NOMO-1 treated with dmso at 0.1 percent for 144 hours (cell line): ENCODE measurements around the gene KCNQ1.

Source experiments
- DNase-seq: peaks from one replicate; lab custom pipeline; 2025; ENCODE audit not compliant: unreplicated experiment; lab: John Stamatoyannopoulos, UW

KCNQ1 gene

GRCh38 chr11:2863276-2863618, 418.4 kb downstream of the KCNQ1 start:
- no peak for DNase-seq

DNA sequence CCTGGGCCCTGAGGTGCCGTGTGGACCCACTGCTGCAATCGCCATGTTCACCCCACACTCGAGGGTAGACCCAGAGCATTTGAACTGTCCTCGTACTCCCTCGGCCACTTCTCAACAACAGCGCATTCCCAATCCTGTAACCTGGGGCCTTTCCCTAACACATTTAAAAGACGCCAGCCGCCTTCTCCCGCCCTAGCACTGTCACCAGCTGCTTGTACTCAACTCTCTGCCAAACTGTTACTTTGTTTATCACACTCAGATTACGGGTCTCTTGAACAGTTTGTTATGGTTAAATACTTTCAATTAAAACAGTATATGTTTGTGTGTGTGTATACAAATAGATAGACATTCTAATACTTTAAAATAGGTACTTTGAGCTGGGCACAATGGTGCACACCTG, 420.1 kb downstream of the KCNQ1 start:
- DNase-seq = no peak

GRCh38 chr11:2865922-2866577, 421.2 kb downstream of the KCNQ1 start:
- no peak for DNase-seq

DNA sequence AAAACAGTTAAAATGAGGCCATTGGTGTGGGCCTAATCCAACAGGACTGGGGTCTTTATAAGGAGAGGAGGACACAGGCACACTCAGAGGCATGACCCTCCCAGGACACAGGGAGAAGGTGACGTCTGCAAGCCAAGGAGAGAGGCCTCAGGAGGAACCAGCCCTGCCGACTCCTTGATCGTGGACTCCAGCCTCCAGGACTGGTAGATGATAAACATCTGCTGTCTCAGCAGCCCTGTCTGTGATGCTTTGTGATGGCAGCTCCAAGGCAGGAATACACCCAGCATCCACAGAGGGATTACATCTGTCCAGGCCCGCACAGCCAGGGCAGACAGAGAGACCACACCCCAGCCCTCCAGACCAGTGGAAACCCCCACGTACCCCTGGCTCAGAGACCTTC, 422.3 kb downstream of the KCNQ1 start:
- DNase-seq = no peak

- no peak for DNase-seq
These were observed 423.1 kb downstream of the KCNQ1 start for GRCh38 chr11:2867722-2868505.

DNA sequence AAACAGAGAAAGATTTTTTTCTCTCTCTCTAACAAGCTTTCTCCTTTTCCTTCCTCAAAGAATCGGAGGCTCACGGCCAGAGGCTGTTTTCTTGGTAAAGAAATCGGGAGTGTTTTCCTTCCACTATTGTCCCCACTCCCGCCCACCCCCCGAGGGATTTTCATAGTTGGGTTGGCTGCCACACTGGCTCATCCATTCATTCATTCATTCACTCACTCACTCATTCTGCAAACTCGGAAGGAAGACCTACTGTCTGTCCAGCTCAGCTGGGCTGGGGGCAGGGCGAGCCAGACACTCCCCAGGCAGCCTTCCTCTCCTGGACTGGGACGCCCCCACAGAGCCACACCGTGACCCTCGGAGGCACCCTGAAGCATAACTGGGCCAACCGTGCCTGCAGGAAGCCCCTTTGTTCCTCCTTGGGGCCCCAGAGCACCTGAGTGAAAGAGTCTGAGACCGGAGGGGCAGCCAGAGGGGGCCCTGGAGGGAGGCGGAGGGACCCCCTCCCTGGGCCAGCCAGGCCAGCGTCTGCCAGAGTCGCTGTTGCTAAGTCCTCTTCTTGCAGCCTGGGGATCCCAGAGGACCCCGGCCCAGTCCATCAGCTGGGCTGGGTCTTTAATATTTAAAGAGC, 423.8 kb downstream of the KCNQ1 start:
- no peak for DNase-seq

DNA sequence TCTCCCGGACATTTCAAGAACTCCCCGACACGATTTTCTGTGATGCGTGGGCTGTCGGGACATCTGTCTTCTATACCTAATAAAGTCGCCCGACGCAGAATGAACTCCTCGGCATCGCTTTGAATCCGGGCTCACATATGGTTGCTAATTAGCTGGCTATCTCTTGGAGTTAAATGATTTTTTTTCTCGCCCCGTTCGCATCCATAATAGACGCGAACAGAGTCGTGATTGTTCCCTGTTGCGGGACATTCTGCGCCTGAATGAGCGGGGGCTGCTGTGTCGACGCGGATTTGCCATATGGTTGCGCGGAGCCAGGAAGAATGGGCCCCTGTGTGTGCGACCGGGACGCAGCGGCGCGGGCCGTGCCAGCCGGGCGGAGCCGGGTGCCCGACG, 424.3 kb downstream of the KCNQ1 start:
- DNase-seq = no peak

DNA sequence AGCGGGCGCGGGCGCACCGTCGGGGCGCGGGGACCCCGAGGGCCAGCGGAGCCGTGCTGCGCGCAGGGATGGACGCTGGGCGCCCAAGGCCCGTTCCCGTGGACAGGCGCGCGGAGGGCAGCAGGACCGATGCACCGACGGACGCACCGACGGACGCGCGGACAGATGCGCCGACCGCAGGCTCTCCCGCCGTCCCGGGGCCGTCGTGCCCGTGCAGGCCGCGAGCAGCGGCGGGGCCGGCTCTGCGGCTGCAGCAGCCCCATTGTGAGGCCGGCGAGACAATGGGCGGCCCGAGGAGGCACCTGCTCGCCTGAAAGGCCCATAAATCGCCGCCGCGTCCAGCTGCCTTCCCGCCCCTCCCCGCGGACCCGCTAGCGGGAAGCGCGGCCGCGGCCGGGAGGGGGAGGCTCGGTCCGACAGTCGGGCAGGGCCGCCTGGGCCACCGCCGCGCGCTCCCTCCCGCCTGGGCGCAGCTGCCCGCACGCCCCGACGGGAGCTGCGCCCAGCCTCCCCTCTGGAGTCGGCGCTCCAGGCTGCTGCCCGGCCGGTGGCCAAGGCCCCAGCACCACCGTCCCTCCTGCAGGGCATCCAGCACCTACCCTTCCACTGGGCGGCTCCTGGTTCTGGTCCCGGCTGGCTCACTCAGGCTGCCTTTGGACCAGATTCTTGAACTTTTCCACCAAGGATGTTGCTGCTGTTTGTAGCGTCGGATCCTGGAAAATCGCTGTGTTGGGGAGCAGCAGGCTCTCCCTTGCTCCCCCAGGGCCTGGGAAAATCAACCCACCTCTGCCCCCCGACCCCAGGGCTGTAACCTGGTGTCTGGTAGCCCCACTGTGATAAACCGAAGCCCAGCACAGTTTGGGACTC, 425.0 kb downstream of the KCNQ1 start:
- no peak for DNase-seq

GRCh38 chr11:2870460-2870859, 425.7 kb downstream of the KCNQ1 start:
- DNase-seq = no peak

GRCh38 chr11:2870969-2871680, 426.3 kb downstream of the KCNQ1 start:
- no peak for DNase-seq

GRCh38 chr11:2874963-2875362, 430.2 kb downstream of the KCNQ1 start:
- DNase-seq = no peak

GRCh38 chr11:2877474-2877873, 432.7 kb downstream of the KCNQ1 start:
- DNase-seq = no peak

- no peak for DNase-seq
These were observed 434.0 kb downstream of the KCNQ1 start for GRCh38 chr11:2878782-2879181.

- DNase-seq = no peak
These were observed 435.8 kb downstream of the KCNQ1 start for GRCh38 chr11:2880646-2881045.

- no peak for DNase-seq
These were observed 436.5 kb downstream of the KCNQ1 start for GRCh38 chr11:2881076-2881980.

DNA sequence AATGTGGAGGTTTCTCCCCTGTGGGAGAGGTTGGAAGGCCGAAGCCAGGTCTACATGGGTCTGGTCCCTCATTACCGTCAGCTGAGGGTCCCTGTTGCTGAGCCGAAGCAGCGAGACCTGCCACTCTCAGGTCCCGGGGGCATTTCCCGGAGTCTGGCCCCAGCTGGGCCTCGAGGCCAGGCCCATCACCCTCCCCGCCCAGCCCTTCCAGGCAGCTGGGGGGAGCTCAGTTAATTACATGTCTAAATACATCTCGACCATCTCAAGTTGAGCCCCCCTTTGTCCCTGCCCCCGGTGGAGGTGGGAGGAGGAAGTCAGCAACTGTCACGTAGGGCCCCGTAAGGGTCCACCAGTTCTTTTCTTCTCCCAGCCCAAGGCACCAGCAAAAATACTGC, 437.2 kb downstream of the KCNQ1 start:
- DNase-seq = no peak

- no peak for DNase-seq
These were observed 437.7 kb downstream of the KCNQ1 start for GRCh38 chr11:2882396-2883110.

DNA sequence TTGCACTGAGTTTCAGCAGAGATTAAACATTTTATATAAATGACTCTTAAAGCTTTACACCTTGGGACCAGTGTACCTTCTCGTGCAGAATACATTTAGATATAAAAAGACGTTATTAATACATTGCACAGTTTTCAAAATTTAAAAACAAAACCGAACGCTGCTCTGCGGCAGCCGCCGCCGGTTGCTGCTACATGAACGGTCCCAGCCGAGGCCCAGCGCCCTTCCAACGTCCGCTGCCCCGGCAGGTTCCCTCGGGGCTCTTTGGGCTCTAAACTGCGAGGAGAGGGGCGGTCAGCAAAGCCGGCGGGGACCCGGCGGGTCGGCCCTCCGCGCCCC, 438.8 kb downstream of the KCNQ1 start:
- DNase-seq = no peak
